Psoas muscle (tissue), 8 donors: ENCODE measurements around the gene DMD. TPM values are rescaled to one million over a fixed set of nuclear protein-coding genes. Genes with fewer than 3 reads are reported as not detected.

Experiments
- ATAC-seq, 4 donors: fragments of 200-7000 bp; cut with Tn5 transposase; one replicate each; pipeline ENCODE4 v1.9.1; 2020; ENCODE audit warnings: moderate library complexity in 3 of 4, mild to moderate bottlenecking in 2 of 4
- DNase-seq, 2 donors: peaks; one replicate each; pipeline ENCODE4 v3.0.0-alpha.2; 2020
- H3K27ac ChIP-seq: fragments of 200-600 bp; one replicate; pipeline ENCODE4 v1.8.0; 2022
- H3K27me3 ChIP-seq, 3 donors: fragments of 200-600 bp in 1 of 3; one replicate each; pipeline versions ENCODE4 v1.6.1 to v1.8.0; 2013 to 2022; ENCODE audit warnings: low read length in 2 of 3, mild to moderate bottlenecking in 2 of 3, moderate library complexity in 1 of 3; ENCODE audit not compliant: insufficient read depth in 3 of 3
- H3K36me3 ChIP-seq, 2 donors: fragments of 200-600 bp in 1 of 2; one replicate each; pipeline versions ENCODE4 v1.6.1 to v1.8.0; 2013 to 2022; ENCODE audit warnings: low read depth in 1 of 2, mild to moderate bottlenecking in 1 of 2, moderate library complexity in 1 of 2; ENCODE audit not compliant: insufficient read depth in 1 of 2
- H3K4me1 ChIP-seq: fragments of 200-600 bp; one replicate; pipeline ENCODE4 v1.8.0; 2022
- H3K4me3 ChIP-seq: fragments of 200-600 bp; one replicate; pipeline ENCODE4 v1.8.0; 2022; ENCODE audit warnings: mild to moderate bottlenecking
- H3K9me3 ChIP-seq: fragments of 200-600 bp; one replicate; pipeline ENCODE4 v1.8.0; 2022
- WGBS, 3 donors: extraction: QIAGEN DNeasy Blood & Tissue Kit; methylation state at CpG; one replicate each; pipeline versions ENCODE4 v1.1.6 to v1.1.7; 2013; 5-methylcytosine and 5-hydroxymethylcytosine counted together
- intact Hi-C, 2 donors: fragments of 100-400 bp; cut with DNase I; formaldehyde crosslinking; loops; one replicate each; pipeline versions ENCODE4 v1.11.0 to v1.14.2; 2022
- polyA plus RNA-seq, 3 donors: library from polyadenylated mRNA; stranded (reverse); fragments of 200-250 nt; gene quantifications; one replicate each; pipeline ENCODE4 v1.2.3, GENCODE V29; 2013
- total RNA-seq, 4 donors: library from RNA; stranded (reverse); fragmentation: NEBNext Ultra II Directional in 2 of 4; extraction: Animal tissue kit (Norgen Biotek cat#: 25700) in 2 of 4; gene quantifications; one replicate each; pipeline versions ENCODE4 v1.2.1 to v1.2.4, GENCODE V29; 2021 to 2023
- TF ChIP-seq, protein P1 (sequence below): fragments of 200-600 bp; IDR thresholded peaks from one replicate; pipeline ENCODE4 v1.8.0; 2022; ENCODE audit warnings: antibody characterized with exemption
- donor health status: healthy with polysubstance abuse.
- donor health status: DM: no; HTN: no; CAD: no; lungs with moderate emphysema.
- donor health status: Bipolar disorder and iron deficiency.
- donor health status: healthy.
- donor health status: DM: yes; HTN: yes; CAD: no.
- donor health status: DM: no; HTN: no; CAD: no.
- donor health status: DM: no; HTN: no; CAD: no.
- donor health status: DM: yes; HTN: yes; CAD: no.

The DMD gene
- total and polyA plus RNA-seq, 7 donors: 6.8 to 170 (median 86.5) TPM

DNA sequence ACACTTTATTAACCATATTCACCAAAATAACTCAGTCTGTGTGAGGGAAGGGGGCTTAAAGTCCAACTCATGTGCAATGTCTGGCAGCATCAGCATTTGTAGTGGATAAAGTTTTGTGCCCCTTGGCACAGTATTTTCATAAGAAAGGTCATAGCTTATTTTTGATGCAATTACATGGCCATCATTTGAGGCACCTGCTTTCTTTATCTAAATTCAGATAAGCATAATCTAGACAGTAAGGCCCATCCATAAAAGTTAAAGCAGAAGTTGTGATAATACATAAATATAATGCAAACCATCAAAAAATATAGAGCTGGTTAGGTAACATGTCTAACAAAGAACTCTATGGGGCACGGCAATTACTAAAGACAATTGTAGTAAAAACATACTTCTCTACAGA, 763.7 kb downstream of the DMD start:
- no peak for DNase-seq
- H3K4me3 ChIP-seq: no peak overlapping the region
- intact Hi-C loops: no loop called here
- TF ChIP-seq, protein P1, sequence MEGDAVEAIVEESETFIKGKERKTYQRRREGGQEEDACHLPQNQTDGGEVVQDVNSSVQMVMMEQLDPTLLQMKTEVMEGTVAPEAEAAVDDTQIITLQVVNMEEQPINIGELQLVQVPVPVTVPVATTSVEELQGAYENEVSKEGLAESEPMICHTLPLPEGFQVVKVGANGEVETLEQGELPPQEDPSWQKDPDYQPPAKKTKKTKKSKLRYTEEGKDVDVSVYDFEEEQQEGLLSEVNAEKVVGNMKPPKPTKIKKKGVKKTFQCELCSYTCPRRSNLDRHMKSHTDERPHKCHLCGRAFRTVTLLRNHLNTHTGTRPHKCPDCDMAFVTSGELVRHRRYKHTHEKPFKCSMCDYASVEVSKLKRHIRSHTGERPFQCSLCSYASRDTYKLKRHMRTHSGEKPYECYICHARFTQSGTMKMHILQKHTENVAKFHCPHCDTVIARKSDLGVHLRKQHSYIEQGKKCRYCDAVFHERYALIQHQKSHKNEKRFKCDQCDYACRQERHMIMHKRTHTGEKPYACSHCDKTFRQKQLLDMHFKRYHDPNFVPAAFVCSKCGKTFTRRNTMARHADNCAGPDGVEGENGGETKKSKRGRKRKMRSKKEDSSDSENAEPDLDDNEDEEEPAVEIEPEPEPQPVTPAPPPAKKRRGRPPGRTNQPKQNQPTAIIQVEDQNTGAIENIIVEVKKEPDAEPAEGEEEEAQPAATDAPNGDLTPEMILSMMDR: no peak
- ATAC-seq: no peak
- H3K36me3 ChIP-seq: no peaks in the 10 kb centered on the region
- no peak overlapping the region for H3K27ac ChIP-seq
- H3K4me1 ChIP-seq: no peaks in the 10 kb centered on the region
- no peaks in the 10 kb centered on the region for H3K9me3 ChIP-seq
- no peaks in the 10 kb centered on the region for H3K27me3 ChIP-seq
- WGBS, 3 donors: 95 to 100% (median 96%) methylated on average over 1 of the region's 1 CpG

DNA sequence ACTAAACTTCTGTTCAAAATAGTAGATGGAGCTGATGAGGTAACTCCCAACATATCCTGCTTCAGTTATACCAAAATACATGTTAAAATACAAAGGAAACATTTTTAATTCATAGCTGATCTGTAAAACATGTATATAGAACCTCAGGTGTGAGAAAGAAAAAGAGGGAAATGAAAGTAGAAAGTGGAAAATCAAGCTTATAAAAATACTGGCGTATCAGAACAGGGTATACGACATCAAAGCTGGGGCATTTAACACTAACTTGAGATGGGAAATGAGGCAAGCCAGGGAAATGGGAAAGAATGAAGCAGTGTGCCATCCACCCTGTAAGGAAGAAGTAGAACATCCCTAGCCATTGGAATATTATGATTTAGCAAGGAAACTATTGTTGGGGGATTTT, 767.5 kb downstream of the DMD start:
- ATAC-seq (no peak), DNase-seq (no peak)
- 74 to 91% (median 89%) methylated on average over 2 of the region's 2 CpGs for WGBS, 3 donors
- Histone ChIP-seq H3K4me1 (no peaks in the 10 kb centered on the region), H3K27me3 (no peaks in the 10 kb centered on the region), H3K4me3 (no peak overlapping the region), H3K36me3 (no peaks in the 10 kb centered on the region), H3K27ac (no peak overlapping the region), H3K9me3 (no peaks in the 10 kb centered on the region)
- TF ChIP-seq, protein P1: no peak
- intact Hi-C loops: no loop called here

GRCh38 chrX:32421266-32421665, 790.1 kb downstream of the DMD start:
- intact Hi-C loops: no loop called here
- Histone ChIP-seq H3K36me3 (no peaks in the 10 kb centered on the region), H3K27ac (no peak overlapping the region), H3K9me3 (no peaks in the 10 kb centered on the region), H3K4me1 (no peaks in the 10 kb centered on the region), H3K4me3 (no peak overlapping the region), H3K27me3 (no peaks in the 10 kb centered on the region)
- DNase-seq: no peak
- no peak for ATAC-seq
- TF ChIP-seq, protein P1: no peak
- WGBS, 3 donors: 67 to 85% (median 81%) methylated on average over 3 of the region's 3 CpGs

DNA sequence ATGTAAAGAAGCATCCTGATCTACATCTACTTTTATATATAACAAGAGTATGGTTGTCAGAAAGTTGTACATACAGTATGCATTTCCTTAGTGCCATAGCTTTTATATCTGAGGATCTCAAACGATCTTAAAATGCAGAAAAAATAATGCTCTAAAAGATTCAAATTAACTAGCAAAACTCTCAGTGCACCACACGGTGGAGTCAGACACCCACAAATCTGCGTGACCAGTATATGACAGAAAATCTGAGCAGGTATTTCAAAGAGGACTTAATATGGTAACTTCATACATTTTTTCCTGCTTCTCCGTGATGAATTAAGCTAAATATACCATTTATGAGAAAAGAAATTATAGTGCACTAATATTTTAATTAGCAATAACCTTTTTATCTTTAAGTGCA, 803.0 kb downstream of the DMD start:
- H3K27me3 ChIP-seq: no peaks in the 10 kb centered on the region
- DNase-seq (no peak), ATAC-seq (no peak)
- H3K36me3 ChIP-seq: peaks cover 0 to 4% of the 10 kb centered on the region in 2 donors
- H3K4me3 ChIP-seq: no peak overlapping the region
- 41 to 61% (median 58%) methylated on average over 4 of the region's 4 CpGs for WGBS, 3 donors
- TF ChIP-seq, protein P1: no peak
- H3K27ac ChIP-seq: no peak overlapping the region
- intact Hi-C loops: no loop called here
- H3K9me3 ChIP-seq: no peaks in the 10 kb centered on the region
- H3K4me1 ChIP-seq: no peaks in the 10 kb centered on the region

DNA sequence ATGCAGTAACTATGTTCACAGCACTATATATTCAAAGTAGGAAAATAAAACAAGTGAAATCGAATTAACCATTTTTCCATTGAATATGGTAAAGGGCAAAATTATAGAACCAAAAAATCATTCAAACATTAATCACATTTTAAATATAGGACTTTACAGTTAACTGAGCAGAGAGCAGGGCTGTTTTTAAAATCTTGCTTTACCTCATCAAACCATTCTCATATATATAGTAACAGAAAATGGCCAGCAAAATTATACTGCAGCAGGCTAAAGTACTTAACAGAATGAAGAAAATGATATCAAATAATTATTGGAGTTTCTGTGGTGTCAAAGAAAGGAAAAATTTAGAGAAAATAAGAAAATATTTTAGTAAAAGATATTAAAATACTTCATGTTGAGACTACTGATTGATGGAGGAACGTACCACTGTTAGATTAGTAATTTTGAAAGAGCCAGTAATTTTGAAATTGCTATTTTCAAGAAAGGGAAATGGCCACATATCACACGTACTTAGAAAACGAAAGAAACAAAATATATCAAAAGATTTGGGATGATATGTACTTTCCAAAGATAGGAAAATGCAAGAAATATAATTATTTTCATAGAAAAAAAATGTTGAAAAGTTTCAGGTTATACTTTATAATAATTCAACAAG, 813.7 kb downstream of the DMD start:
- H3K9me3 ChIP-seq: no peaks in the 10 kb centered on the region
- no peaks in the 10 kb centered on the region for H3K27me3 ChIP-seq
- ATAC-seq (no peak), DNase-seq (no peak)
- no peaks in the 10 kb centered on the region for H3K36me3 ChIP-seq
- TF ChIP-seq, protein P1: no peak
- H3K27ac ChIP-seq: no peak overlapping the region
- WGBS, 3 donors: 60 to 86% (median 83%) methylated on average over 4 of the region's 4 CpGs
- no peaks in the 10 kb centered on the region for H3K4me1 ChIP-seq
- no peak overlapping the region for H3K4me3 ChIP-seq
- intact Hi-C loops: no loop called here
